Stimulated activated CD4-positive, alpha-beta T cell treated with anti-CD3 and anti-CD28 coated beads, Interleukin-12 subunit alpha, Interleukin-12 subunit beta, amount 100 ng/mL, for 4 hours (primary cell): Measurements from ENCODE around the gene CHD3.

Experiments used
- DNase-seq: peaks from one replicate; pipeline ENCODE4 v3.0.0-alpha.2; 2020

CHD3 gene

GRCh38 chr17:7903154-7904103 is 14.8 kb downstream of the CHD3 start:
- no peak for DNase-seq

- no peak for DNase-seq
Observed at GRCh38 chr17:7909089-7909488, 20.5 kb downstream of the CHD3 start.

GRCh38 chr17:7910281-7910680 is 21.7 kb downstream of the CHD3 start:
- no peak for DNase-seq

DNA sequence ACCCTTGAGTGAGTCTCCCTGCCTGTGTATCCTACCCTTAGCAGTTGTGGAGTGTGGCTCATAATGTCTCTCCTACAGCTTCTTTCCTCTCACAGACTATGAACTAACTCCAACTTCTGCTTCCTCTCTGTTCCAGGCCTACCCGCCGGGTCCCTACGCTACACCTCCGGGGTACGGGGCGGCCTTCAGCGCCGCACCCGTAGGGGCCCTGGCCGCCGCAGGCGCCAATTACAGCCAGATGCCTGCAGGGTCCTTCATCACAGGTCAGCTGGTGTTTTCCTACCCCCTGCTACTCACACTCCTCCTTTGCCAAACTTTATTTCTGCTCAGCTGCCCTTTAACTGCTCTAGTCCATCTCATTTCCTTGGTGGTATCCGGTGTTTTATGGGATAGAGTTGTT is 22.1 kb downstream of the CHD3 start:
- no peak for DNase-seq

- no peak for DNase-seq
Observed at GRCh38 chr17:7911116-7911515, 22.5 kb downstream of the CHD3 start.

DNA sequence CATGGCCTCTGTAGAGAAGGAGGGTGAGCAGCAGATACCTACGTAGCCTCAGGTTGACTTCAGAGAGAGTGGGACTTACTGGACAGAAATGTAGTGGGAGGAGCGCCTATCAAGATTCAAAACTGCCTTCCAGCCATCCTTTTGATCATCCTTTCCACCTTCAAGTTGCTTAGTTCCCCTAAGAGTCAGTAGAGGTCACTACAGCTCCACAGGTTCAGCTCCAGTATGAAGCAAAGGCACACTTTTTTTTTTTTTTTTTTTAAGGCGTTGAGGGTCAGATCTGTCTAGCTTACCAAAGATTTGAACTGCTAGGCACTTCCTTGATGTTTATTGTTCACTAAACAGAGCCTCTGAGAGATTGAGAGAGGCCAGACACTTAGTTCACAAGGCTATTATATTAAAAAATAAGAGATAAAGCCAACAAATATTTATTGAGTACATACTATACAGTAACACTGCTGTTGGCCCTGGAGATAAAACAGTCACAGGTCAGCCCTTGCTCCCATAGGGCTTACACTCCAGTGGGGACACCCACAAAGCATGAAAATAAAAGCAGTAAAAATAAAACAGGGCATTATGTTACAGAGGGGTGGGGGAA is 24.4 kb downstream of the CHD3 start:
- no peak for DNase-seq

DNA sequence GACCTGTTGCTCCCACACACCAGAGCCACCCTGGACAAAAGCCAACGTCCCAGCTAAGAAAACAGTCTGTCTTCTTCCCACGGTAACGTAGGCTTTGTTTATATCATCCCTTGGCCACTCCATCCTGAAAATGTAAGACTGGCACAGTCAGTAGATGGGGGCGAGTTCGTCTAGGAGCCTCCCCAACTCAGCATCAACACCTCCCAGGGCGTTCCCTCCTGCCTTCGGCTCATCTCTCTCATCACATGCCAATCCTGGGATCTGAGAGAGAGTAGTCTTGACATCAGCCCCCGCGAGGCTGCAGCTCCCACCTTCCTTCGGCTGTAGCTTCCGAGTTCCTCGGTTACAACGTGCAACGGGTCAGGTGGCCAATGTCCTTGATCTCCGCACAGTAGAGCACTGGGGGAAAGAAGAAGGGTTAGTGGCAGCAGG is 26.6 kb downstream of the CHD3 start:
- DNase-seq = no peak

GRCh38 chr17:7915611-7916384 is 27.2 kb downstream of the CHD3 start, which contains the start of gene RNF227:
Gene RNF227 (minus strand): TSS chr17:7916289. CDS start chr17:7916195, 94 bp downstream.
- DNase-seq = peak; percentile 83

DNA sequence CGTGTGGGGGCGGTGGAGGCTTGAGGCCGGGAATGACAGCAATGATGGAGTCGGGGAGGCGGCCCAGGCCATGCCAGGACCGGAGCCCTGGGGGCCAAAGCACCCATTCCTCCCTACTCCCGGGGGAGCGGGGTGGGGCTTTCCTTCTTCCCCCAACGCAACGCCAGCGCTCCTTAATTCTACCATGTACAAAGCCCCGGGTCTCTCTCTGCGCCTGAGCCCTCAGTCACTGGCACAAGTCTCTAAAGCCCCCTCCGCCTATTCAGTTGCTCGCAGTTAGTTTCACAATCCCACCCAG is 27.7 kb downstream of the CHD3 start:
- DNase-seq = no peak

DNA sequence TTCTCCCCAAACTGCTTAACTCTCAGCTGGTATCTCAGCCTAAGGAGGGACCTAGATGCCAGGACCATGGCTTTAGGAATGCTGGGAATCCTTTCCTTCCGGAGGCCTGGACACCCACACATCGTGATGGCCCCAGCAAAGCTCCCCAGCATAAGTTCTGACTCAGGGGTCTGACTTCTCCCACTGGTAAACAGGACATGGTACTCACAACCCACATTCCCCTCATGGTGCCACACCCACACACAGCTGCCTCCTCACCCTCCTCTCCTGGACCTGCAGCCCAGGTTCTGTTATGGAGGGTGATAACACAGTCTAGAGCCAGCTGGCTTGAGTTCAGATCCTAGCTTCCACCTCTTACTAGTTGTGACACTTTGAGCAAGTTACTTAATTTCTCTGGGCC is 28.2 kb downstream of the CHD3 start:
- DNase-seq = no peak

DNA sequence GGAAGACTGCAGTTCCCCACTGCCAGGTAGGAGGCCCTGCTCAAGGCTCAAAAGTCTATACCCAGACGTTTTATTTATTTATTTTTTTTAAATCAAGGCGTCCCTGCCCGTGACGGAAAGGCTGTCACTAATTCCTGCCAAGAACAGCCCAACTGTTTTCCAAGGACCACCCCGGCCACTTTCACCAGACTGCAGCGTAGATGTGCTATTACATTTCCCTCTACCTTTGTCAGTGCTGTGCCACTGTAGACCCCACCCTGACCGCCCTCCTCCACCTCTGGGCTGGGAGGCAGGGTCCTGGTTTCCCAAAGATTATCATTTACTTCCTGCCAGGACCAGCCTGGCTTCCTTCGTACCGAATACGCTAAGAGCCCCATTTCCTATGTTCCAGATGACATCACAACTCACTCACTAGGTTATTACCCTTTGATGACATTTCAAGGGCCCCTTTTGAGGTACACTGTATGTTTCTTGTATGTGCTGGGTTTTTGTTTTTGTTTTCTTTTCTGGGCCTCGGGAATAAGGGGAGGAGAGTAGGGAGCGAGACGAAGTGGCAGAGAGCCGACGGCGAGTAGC is 33.8 kb downstream of the CHD3 start:
- DNase-seq = no peak

DNA sequence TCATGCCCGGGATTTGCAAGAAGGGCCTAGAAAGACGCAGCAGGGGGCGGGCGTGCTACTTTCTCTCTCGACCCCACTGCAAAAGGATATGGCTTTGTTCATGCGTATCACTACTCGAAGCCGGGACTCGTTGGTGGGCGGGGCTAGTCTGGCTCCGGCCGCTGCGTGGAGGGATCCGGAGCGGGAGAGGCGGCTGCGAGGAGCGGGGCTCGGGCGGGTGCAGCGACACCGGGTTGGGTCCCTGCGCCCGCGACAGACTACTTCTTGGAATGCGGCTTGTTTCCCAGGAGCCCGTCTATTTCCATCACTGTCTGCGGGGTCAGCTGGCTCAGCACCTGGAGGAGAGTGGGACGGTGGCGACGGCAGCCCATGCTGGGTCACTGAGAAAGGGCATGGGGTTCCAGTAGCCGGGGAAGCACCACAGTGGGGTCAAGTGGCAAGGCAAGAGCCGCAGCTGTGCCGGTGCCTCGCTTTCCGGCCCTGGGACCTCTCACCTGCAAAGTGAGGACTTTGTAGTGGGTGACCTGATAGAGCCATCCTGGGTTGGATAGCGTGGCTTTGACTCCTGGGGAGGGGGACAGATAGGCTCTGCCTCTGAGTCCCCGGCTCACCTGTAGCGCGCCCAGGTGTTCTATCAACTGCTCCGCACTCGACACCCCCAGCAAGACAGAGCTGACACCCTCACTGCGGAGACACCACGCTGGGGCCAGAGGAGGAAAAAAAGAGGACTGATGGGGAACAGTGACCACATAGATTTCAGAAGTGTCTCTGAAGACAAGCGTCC is 34.4 kb downstream of the CHD3 start:
- DNase-seq = peak; percentile 81

DNA sequence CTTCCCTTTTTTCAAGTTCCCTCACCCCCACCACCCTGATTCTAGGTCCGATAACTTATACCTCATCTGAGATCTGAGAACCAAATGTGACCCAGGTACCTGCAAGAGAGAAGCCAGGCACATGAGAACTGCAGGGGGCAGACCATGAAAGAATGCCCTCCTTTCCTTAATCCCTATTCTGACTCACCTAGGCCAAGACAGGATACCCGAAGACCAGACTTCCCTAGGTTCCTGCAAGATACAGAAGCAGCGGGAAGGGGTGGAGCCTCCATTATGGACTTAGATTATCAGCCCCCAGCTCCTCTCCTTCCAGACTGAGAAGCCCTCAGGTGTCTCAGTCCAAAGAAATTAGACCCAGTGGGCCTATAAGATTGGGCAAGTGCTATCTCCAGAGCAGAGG is 39.0 kb downstream of the CHD3 start:
- DNase-seq = no peak

DNA sequence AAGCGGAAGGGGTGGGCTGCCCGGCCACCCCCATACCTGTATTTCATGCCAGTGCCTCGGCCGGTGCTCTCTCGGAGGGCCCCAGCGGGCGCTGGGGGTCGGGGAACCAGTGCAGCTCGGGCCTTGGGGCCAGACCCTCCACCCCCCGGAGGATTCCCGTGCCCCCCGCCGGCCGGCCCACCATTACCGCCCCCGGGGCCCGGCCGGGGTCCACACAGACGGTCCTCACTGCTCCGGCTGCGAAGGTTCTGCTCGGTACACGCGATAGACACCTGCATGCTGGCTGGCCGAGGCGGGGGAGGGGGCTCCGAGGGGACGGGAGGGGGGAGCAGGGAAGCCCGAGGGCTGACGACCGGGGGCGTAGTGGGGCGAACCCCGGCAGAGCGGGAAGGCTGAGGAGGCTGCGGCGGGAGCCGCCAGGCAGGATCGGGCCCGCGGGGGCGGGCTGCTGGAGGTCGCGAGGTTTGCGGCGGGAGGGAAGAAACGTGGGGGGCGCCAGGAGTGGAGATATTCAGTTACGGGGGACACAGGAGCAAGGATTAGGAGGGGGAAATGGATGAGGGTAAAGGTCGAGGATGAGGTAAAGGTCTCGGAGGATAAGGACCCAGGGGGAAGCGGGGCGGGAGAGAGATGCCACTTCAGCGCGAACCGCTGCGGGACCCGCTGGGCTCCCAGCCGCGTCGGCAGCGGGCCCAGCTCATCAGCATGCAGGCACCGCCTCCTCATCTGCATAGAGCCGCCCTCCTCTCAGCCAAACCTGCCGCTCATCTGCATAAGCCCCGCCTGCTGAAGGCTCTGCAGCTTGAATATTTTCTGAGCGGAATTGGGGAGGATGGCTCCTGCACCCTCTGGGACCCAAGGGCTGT is 40.8 kb downstream of the CHD3 start, which contains the start of gene KCNAB3:
KCNAB3 (minus strand) TSS at position 699 of the 866 bp plus-strand sequence; CDS start at position 278, 421 bp downstream.
- peak; percentile 50 for DNase-seq

DNA sequence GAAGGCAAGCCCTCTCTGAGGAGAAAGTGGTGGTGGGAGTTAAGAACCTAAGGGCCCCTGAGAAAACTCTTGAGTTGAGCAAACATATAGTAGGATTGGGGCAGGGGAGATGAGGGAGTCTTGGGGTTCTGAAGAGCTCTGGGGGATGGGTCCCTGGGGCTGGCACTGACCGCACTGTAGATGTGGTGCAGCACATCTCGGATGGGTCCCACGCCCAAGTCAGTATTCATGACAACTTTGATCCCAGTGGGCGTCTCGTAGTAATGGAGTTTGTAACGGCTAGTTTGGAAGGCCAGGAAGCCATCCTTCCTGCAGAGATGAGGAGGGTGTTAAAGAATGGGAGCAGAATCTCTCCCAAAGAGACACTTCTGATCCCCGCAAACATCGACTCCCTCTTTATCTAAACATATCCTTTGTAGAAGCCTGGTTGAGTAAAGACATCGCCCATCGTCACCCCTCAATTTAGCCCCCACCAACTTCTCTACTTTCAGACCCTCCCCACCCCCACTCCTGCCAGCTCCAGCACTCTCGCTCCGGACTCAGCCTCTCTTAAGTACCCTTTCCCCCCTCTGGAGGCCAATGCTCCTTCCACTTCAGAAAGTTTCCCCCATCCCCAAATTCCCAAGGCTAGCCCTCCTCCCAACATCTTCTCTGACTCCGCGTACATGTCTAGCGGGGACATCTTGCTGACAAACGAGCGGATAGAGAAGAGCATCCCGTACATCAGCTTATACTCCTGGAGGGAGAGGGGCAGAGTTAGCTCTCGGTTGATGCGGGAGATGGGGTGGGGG is 42.4 kb downstream of the CHD3 start:
- DNase-seq = no peak

DNA sequence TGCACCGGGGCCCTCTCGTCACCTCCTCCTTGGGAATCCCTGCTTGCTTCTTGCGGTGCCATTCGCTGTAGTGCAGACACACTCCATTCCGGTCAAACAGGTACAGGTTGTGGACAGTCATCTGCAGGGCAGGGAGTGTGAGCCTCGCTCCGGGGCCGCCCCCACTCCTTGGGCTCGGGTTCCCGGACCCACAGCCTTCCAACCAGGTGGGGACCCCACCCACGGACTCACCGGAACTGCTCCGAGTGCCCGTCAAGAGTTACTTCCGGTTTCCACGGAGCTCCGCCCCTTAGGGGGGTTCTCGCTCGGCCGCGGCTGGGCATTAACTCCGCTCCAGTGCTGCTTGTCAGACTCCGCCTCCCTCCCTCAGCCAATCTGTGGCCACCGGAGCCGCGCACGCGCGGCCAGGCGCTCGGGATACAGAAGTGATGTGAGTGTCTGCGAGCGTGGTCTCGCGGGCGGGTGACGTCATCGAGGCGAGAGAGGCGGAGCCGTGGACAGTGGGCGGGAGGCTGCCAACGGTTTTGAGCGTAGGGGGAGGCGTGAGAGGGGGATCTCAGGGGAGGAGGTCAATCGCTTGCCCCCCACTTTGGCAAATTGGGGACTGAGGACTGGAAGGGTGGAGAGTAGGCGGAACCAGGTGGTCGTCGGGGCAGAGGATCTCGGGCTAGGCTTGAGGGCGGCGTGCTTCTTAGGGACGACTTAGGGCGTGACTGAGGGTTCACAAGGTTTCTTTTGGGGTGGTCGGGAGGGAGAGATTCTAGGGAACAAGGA is 43.3 kb downstream of the CHD3 start, which contains the start of the genes CNTROB and TRAPPC1:
CNTROB (plus strand) TSS at position 498 of the 774 bp plus-strand sequence. CDS start 874 bp downstream, outside the sequence.
TRAPPC1 (minus strand) TSS at position 238 of the 774 bp plus-strand sequence; CDS start at position 121, 117 bp downstream.
- DNase-seq = peak; percentile 99

DNA sequence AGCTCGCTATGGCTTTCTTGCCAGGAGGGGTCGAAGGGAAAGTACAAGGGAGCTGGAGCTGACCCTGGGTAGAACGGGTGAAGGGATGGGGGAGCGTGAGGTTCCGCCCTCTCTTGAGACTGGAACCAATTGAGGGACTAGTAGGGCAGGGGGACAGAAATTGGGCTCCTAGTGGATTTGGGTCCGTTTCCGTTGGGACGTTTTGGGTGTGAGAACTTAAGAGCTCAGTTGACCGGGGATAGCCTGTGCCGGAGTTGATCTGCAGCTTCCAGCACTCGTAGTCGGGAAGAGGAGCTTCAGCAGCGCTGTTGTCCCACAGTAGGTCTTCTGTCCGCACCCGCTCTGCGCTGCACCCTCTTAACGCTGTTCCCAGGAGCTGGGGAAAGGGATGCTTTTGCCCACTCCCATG is 43.9 kb downstream of the CHD3 start:
- DNase-seq = no peak

DNA sequence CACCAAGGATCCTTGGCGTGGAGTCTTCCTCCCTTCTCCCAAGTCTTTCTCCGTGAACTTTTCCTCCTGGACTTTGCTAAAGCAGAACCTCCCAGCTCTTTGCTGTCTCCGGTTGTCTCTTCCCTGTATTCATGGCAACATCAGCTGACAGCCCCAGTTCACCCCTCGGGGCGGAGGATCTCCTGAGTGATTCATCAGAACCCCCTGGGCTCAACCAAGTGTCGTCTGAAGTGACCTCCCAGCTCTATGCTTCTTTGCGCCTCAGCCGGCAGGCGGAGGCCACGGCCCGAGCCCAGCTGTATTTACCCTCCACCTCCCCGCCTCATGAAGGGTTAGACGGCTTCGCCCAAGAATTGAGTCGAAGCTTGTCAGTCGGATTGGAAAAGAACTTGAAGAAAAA is 44.4 kb downstream of the CHD3 start:
- no peak for DNase-seq

DNA sequence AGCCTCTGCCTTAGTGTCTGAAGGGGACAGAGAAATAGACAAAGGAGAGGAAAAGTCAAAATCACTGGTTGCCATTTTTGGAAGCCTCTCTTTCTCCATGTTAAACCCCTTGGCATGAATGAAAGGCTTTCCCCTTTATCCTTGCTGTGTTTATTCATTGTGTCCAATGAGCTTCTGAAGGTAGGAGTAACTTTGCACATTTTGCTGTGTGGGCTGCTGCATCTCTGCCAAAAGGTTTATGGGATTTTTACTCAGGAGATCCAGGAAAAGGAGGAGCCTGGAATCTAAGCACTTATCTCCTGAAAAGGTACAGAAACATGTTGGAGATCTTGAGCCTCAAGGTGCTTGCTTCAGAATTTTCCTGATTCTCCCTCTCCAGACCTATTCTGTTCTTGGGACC is 47.3 kb downstream of the CHD3 start:
- no peak for DNase-seq
